ENCODE measurements around the gene MYRFL. TPM values are rescaled to one million over a fixed set of nuclear protein-coding genes. Genes with fewer than 3 reads are reported as not detected.
"Not testable (repeated sequence)": the region's sequence is repeated elsewhere in the genome, so short reads cannot be mapped to it uniquely, and the experiment has no call there.

Gene MYRFL
- total RNA-seq, 1 donor from 2014 or later, result not detected

DNA sequence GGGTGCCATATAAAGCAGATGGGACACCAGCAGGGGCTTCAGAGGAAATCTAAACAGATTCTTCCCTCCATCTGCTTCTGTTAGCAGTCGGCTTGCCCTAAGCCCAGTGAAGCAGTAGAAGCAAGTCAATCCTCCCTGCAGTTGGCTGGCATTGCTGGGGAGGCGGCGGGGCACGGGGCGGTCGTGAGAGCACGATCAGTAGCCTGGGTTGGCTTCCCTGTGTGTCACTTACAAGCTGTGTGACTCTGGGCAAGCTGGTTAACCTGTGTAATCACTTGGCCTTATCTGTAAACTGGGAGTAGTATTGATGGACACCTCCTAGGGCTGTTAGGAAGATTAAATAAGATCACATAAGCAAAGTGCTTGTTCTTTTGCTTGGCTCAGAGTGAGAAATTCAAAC is 19.4 kb downstream of the MYRFL start:
- Histone ChIP-seq H3K27ac (no peak overlapping the region), H3K9me3 (no peaks in the 10 kb centered on the region), H3K4me3 (no peak overlapping the region), H3K36me3 (no peaks in the 10 kb centered on the region), H3K27me3 (ENCODE audit: low read depth) (no peaks in the 10 kb centered on the region), H3K4me1 (no peaks in the 10 kb centered on the region)
- ATAC-seq, result no peak
- no peak for TF ChIP-seq CTCF (IDR thresholded peaks at IDR 0.05)
- DNase-seq, result no peak
- intact Hi-C loops (cut with DNase I), result no loop called here

DNA sequence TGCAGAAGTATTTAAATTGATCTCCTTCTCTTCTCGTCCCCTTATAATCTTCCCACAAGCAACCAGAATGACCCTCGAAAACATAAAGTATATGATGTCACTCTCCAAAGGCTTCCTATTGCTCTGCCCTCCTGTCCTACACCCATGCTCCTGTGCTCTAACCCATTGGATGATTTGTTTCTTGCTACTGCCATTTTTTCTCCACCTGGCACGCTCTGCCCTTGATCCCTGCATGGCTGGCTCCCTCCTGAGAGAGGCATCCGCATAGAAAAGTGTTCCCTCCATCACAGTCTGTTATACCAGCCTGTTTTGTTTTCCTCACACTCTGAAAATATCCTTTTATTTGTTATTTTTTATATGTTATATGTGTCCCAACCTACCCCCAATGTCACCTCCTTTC is 19.8 kb downstream of the MYRFL start:
- Histone ChIP-seq H3K27ac (no peak overlapping the region), H3K4me3 (no peak overlapping the region), H3K4me1 (no peaks in the 10 kb centered on the region), H3K9me3 (no peaks in the 10 kb centered on the region), H3K36me3 (no peaks in the 10 kb centered on the region), H3K27me3 (ENCODE audit: low read depth) (no peaks in the 10 kb centered on the region)
- no peak for TF ChIP-seq CTCF (IDR thresholded peaks at IDR 0.05)
- no peak for DNase-seq
- ATAC-seq, result no peak
- intact Hi-C loops (cut with DNase I), result no loop called here

GRCh38 chr12:69846976-69847375 is 21.9 kb downstream of the MYRFL start:
- H3K27ac ChIP-seq, result no peak overlapping the region
- intact Hi-C loops (cut with DNase I), result no loop called here
- no peaks in the 10 kb centered on the region for H3K4me1 ChIP-seq
- H3K27me3 ChIP-seq (ENCODE audit: low read depth), result no peaks in the 10 kb centered on the region
- H3K36me3 ChIP-seq, result no peaks in the 10 kb centered on the region
- ATAC-seq (no peak), DNase-seq (no peak)
- no peak overlapping the region for H3K4me3 ChIP-seq
- TF ChIP-seq CTCF (IDR thresholded peaks at IDR 0.05), result no peak
- no peaks in the 10 kb centered on the region for H3K9me3 ChIP-seq

- no peaks in the 10 kb centered on the region for H3K4me1 ChIP-seq
- no peaks in the 10 kb centered on the region for H3K9me3 ChIP-seq
- no peaks in the 10 kb centered on the region for H3K36me3 ChIP-seq
- no peaks in the 10 kb centered on the region for H3K27me3 ChIP-seq (ENCODE audit: low read depth)
- TF ChIP-seq CTCF (IDR thresholded peaks at IDR 0.05), result no peak
- H3K4me3 ChIP-seq, result no peak overlapping the region
- H3K27ac ChIP-seq, result no peak overlapping the region
- intact Hi-C loops (cut with DNase I), result no loop called here
- ATAC-seq (no peak), DNase-seq (no peak)
Measured at GRCh38 chr12:69851976-69852375, 26.9 kb downstream of the MYRFL start.

GRCh38 chr12:69853176-69853961 is 28.3 kb downstream of the MYRFL start:
- H3K4me3 ChIP-seq; H3K36me3 ChIP-seq; H3K27ac ChIP-seq; H3K4me1 ChIP-seq; DNase-seq; intact Hi-C loops (cut with DNase I); ATAC-seq; H3K27me3 ChIP-seq (ENCODE audit: low read depth); H3K9me3 ChIP-seq: not testable (repeated sequence)

DNA sequence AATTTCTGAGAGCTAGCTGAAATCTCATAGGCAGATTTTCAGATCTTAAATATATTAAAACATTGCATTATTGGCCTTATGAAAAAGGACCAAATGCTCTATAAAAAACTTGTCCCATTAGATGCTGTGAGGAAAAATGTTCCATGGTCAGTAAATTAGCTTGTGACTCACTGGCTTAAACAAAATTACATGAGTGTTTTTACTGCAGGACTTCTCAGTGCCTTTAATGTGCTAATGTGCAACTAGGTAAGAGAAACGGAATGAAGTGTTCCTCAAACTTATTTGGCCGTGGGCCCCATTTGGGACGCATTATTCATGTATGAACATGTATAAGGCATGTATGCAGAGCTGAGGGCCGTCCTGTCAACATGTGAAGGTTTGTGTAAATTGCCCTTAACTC is 41.7 kb downstream of the MYRFL start:
- DNase-seq (no peak), ATAC-seq (no peak)
- H3K27me3 ChIP-seq (ENCODE audit: low read depth), result no peaks in the 10 kb centered on the region
- no peaks in the 10 kb centered on the region for H3K9me3 ChIP-seq
- TF ChIP-seq CTCF (IDR thresholded peaks at IDR 0.05), result no peak
- no peaks in the 10 kb centered on the region for H3K4me1 ChIP-seq
- H3K4me3 ChIP-seq, result no peak overlapping the region
- no peak overlapping the region for H3K27ac ChIP-seq
- intact Hi-C loops (cut with DNase I), result no loop called here
- no peaks in the 10 kb centered on the region for H3K36me3 ChIP-seq

Measured in lower lobe of right lung (tissue), 2 donors.